Measurements from ENCODE around the gene IL1RN.
A peak's percentile ranks its signal among the peaks of the same experiment; 100 is the strongest.

IL1RN gene

DNA sequence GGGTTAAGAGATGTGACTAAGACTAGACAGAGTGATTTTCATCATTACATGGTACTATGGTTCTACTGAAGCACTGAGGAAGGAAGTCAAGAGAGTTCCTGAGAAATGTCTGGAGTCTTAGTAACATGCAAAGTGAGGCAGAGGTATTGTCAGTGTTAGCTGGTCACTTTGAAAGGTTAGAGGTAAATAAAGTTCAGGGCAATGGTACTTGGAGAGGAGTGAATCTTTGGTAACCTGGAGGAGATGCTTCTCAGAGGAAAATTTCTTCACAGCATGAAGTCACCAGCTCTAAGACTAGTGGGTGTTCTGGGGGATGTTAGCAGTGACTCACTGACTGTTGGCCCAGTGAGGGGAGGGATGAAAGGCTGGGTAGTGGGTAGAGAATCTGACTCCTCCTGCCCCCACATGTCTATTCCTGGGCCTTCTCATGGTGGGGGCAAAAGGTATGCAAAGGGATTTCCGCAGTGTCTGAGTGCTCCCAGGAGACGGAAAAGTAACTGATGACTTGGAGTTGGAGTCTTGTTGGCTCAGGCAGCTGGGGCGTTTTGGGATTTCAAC lies 23.3 kb upstream of the IL1RN start:
- H3K4ac ChIP-seq (ENCODE audit: low read depth in 1 of 2, low read length in 2 of 2), result no peak overlapping the region
- no peak overlapping the region for H2BK12ac ChIP-seq (ENCODE audit: low read length in 2 of 2)
- no peak overlapping the region for H3K23ac ChIP-seq (ENCODE audit: low read length in 2 of 2)
- H3K27ac ChIP-seq (ENCODE audit: low read length, poor library complexity, severe bottlenecking), result no peak overlapping the region
- 61% methylated on average over 3 of the region's 3 CpGs for WGBS
- H3K4me2 ChIP-seq (ENCODE audit: low read length, poor library complexity, severe bottlenecking), result no peak overlapping the region
- no peak overlapping the region for H2BK5ac ChIP-seq (ENCODE audit: low read depth, low read length, poor library complexity, severe bottlenecking)
- no peak overlapping the region for H3K14ac ChIP-seq (ENCODE audit: low read length in 2 of 2)
- H4K91ac ChIP-seq (ENCODE audit: low read length), result no peak overlapping the region
- H3K4me1 ChIP-seq (ENCODE audit: control insufficient read depth, insufficient read depth, low read depth, low read length), result no peaks in the 10 kb centered on the region
- H3K9ac ChIP-seq (ENCODE audit: low read length), result peak overlapping the region; percentile 62
- no peak overlapping the region for H2AK5ac ChIP-seq (ENCODE audit: low read length, severe bottlenecking)
- H2BK120ac ChIP-seq (ENCODE audit: low read depth, low read length), result no peak overlapping the region
- no peaks in the 10 kb centered on the region for H3K27me3 ChIP-seq (ENCODE audit: control insufficient read depth in 1 of 2, insufficient read depth in 1 of 2, low read length in 2 of 2)
- H4K8ac ChIP-seq (ENCODE audit: low read length), result no peak overlapping the region
- H3K36me3 ChIP-seq (ENCODE audit: control insufficient read depth in 1 of 2, insufficient read depth in 2 of 2, low read depth in 1 of 2, low read length in 2 of 2), result no peaks in the 10 kb centered on the region
- H3K18ac ChIP-seq (ENCODE audit: low read depth in 1 of 2, low read length in 2 of 2), result no peak overlapping the region
- no peaks in the 10 kb centered on the region for H3K9me3 ChIP-seq (ENCODE audit: control insufficient read depth, low read length)
- H3K79me1 ChIP-seq (replicated peaks; ENCODE audit: low read length, poor library complexity, severe bottlenecking), result no peaks in the 10 kb centered on the region
- H3K4me3 ChIP-seq (ENCODE audit: insufficient read depth in 1 of 2, low read depth in 1 of 2, low read length in 2 of 2), result no peak overlapping the region
- H2BK15ac ChIP-seq (ENCODE audit: low read depth, poor library complexity, severe bottlenecking), result no peak overlapping the region
- no peak for DNase-seq
- H2AFZ ChIP-seq (ENCODE audit: low read depth, low read length), result no peak overlapping the region

DNA sequence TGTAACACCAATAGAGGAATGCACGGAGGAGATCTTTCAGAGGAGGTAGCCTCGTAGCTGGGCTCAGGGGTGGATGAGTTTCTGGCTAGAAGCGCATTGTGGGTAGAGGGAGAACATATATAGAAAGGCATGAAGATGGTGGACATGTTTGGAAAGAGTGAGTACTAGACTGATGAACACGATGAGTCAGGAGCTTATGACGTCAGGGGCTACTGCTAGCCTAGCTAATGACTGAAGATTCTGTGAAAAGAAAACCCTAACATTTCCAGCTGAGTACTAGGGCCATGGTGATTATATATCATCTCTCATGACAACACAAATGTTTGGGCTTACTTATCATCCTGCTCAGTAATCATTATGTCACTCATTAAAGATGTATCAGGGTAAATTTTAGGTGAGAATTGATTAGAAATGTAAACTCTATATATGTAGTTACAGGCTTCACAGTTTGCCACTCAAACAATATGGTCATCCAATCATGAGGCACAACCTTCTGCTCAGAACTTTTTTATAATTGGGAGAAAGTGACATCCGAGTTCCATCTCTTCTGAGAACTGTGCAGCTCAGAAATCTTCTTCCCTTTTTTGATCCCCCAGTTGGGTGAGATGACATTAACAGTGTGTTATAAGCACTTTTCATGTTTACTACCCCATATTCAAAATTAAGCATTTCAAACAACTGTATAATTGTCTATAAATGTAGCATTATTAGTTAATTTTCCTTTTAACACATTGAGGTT lies 22.2 kb upstream of the IL1RN start:
- H3K4me2 ChIP-seq (ENCODE audit: low read length, poor library complexity, severe bottlenecking), result no peak overlapping the region
- H3K79me1 ChIP-seq (replicated peaks; ENCODE audit: low read length, poor library complexity, severe bottlenecking), result no peaks in the 10 kb centered on the region
- WGBS, result 66% methylated on average over 5 of the region's 6 CpGs
- H3K27ac ChIP-seq (ENCODE audit: low read length, poor library complexity, severe bottlenecking), result no peak overlapping the region
- H3K23ac ChIP-seq (ENCODE audit: low read length in 2 of 2), result no peak overlapping the region
- H2BK5ac ChIP-seq (ENCODE audit: low read depth, low read length, poor library complexity, severe bottlenecking), result no peak overlapping the region
- H4K8ac ChIP-seq (ENCODE audit: low read length), result no peak overlapping the region
- peaks cover 0 to 6% of the 10 kb centered on the region in 2 experiments for H3K27me3 ChIP-seq (ENCODE audit: control insufficient read depth in 1 of 2, insufficient read depth in 1 of 2, low read length in 2 of 2)
- no peak overlapping the region for H2AFZ ChIP-seq (ENCODE audit: low read depth, low read length)
- DNase-seq, result peak; percentile 27
- H3K9me3 ChIP-seq (ENCODE audit: control insufficient read depth, low read length), result no peaks in the 10 kb centered on the region
- H2BK12ac ChIP-seq (ENCODE audit: low read length in 2 of 2), result no peak overlapping the region
- no peak overlapping the region for H3K18ac ChIP-seq (ENCODE audit: low read depth in 1 of 2, low read length in 2 of 2)
- no peak overlapping the region for H3K4me3 ChIP-seq (ENCODE audit: insufficient read depth in 1 of 2, low read depth in 1 of 2, low read length in 2 of 2)
- H2BK15ac ChIP-seq (ENCODE audit: low read depth, poor library complexity, severe bottlenecking), result no peak overlapping the region
- no peak overlapping the region for H3K4ac ChIP-seq (ENCODE audit: low read depth in 1 of 2, low read length in 2 of 2)
- no peaks in the 10 kb centered on the region for H3K36me3 ChIP-seq (ENCODE audit: control insufficient read depth in 1 of 2, insufficient read depth in 2 of 2, low read depth in 1 of 2, low read length in 2 of 2)
- no peaks in the 10 kb centered on the region for H3K4me1 ChIP-seq (ENCODE audit: control insufficient read depth, insufficient read depth, low read depth, low read length)
- H4K91ac ChIP-seq (ENCODE audit: low read length), result no peak overlapping the region
- H3K14ac ChIP-seq (ENCODE audit: low read length in 2 of 2), result no peak overlapping the region
- H2BK120ac ChIP-seq (ENCODE audit: low read depth, low read length), result no peak overlapping the region
- H3K9ac ChIP-seq (ENCODE audit: low read length), result peak overlapping the region; percentile 62
- no peak overlapping the region for H2AK5ac ChIP-seq (ENCODE audit: low read length, severe bottlenecking)

DNA sequence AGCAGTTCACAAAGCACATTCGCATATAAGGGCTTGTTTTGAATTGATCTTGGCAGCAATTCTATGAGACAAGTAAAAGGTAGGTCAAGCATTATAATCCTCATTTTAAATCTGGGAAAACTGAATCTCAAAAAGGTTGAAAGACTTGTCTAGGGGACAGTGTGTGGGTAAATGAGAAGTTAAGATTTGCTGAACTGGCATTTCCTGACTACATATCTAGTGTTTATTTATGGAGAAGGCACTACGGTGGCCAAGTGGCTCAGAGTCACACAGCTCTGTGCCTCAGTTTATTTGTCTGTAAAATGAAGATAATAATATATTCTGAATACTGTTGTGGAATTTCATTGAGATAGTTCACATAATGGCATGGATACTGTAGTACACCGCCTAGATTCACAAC lies 16.3 kb upstream of the IL1RN start:
- H3K4me1 ChIP-seq (ENCODE audit: control insufficient read depth, insufficient read depth, low read depth, low read length), result no peaks in the 10 kb centered on the region
- H2BK12ac ChIP-seq (ENCODE audit: low read length in 2 of 2), result no peak overlapping the region
- no peak overlapping the region for H4K91ac ChIP-seq (ENCODE audit: low read length)
- H2BK15ac ChIP-seq (ENCODE audit: low read depth, poor library complexity, severe bottlenecking), result no peak overlapping the region
- no peak overlapping the region for H3K18ac ChIP-seq (ENCODE audit: low read depth in 1 of 2, low read length in 2 of 2)
- H4K8ac ChIP-seq (ENCODE audit: low read length), result no peak overlapping the region
- H3K23ac ChIP-seq (ENCODE audit: low read length in 2 of 2), result no peak overlapping the region
- WGBS, result 94% methylated on average over 3 of the region's 3 CpGs
- no peak overlapping the region for H3K9ac ChIP-seq (ENCODE audit: low read length)
- no peak overlapping the region for H2AK5ac ChIP-seq (ENCODE audit: low read length, severe bottlenecking)
- H2BK120ac ChIP-seq (ENCODE audit: low read depth, low read length), result no peak overlapping the region
- no peak overlapping the region for H3K27ac ChIP-seq (ENCODE audit: low read length, poor library complexity, severe bottlenecking)
- H3K4ac ChIP-seq (ENCODE audit: low read depth in 1 of 2, low read length in 2 of 2), result no peak overlapping the region
- no peaks in the 10 kb centered on the region for H3K9me3 ChIP-seq (ENCODE audit: control insufficient read depth, low read length)
- no peak overlapping the region for H3K14ac ChIP-seq (ENCODE audit: low read length in 2 of 2)
- peaks cover 0 to 48% of the 10 kb centered on the region in 2 experiments for H3K27me3 ChIP-seq (ENCODE audit: control insufficient read depth in 1 of 2, insufficient read depth in 1 of 2, low read length in 2 of 2)
- H2AFZ ChIP-seq (ENCODE audit: low read depth, low read length), result no peak overlapping the region
- H3K4me3 ChIP-seq (ENCODE audit: insufficient read depth in 1 of 2, low read depth in 1 of 2, low read length in 2 of 2), result no peak overlapping the region
- no peaks in the 10 kb centered on the region for H3K79me1 ChIP-seq (replicated peaks; ENCODE audit: low read length, poor library complexity, severe bottlenecking)
- H2BK5ac ChIP-seq (ENCODE audit: low read depth, low read length, poor library complexity, severe bottlenecking), result no peak overlapping the region
- H3K4me2 ChIP-seq (ENCODE audit: low read length, poor library complexity, severe bottlenecking), result no peak overlapping the region
- H3K36me3 ChIP-seq (ENCODE audit: control insufficient read depth in 1 of 2, insufficient read depth in 2 of 2, low read depth in 1 of 2, low read length in 2 of 2), result no peaks in the 10 kb centered on the region
- DNase-seq, result no peak

DNA sequence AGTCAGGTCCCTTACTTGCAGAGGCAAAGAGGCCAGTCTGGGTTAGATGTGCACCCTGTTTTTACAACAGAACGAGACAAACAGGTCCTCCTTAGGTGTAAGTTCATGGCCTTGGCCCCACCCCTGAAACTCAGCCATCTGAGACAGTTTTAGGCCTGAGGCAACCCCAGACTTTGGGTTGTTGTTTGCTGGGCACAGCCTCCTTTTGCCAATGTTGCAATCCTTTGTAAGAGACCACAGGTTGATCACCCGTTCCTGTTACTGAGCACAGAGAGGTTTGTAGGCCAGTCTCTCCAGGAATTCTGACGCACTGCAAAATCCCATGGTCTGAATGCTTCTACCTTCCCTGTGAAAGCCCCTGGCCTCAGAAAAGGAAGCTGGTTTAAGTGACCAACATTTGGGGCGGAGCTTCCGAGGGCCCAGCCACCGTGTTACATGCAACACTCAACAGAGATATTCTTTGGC lies 15.5 kb upstream of the IL1RN start:
- no peak overlapping the region for H2BK120ac ChIP-seq (ENCODE audit: low read depth, low read length)
- no peak overlapping the region for H3K9ac ChIP-seq (ENCODE audit: low read length)
- no peak for DNase-seq
- H4K8ac ChIP-seq (ENCODE audit: low read length), result no peak overlapping the region
- no peak overlapping the region for H3K18ac ChIP-seq (ENCODE audit: low read depth in 1 of 2, low read length in 2 of 2)
- 78% methylated on average over 3 of the region's 6 CpGs for WGBS
- H3K23ac ChIP-seq (ENCODE audit: low read length in 2 of 2), result no peak overlapping the region
- no peak overlapping the region for H4K91ac ChIP-seq (ENCODE audit: low read length)
- H3K79me1 ChIP-seq (replicated peaks; ENCODE audit: low read length, poor library complexity, severe bottlenecking), result no peaks in the 10 kb centered on the region
- H2BK5ac ChIP-seq (ENCODE audit: low read depth, low read length, poor library complexity, severe bottlenecking), result no peak overlapping the region
- H2BK15ac ChIP-seq (ENCODE audit: low read depth, poor library complexity, severe bottlenecking), result no peak overlapping the region
- no peak overlapping the region for H2AFZ ChIP-seq (ENCODE audit: low read depth, low read length)
- H3K4me2 ChIP-seq (ENCODE audit: low read length, poor library complexity, severe bottlenecking), result no peak overlapping the region
- no peak overlapping the region for H3K4me3 ChIP-seq (ENCODE audit: insufficient read depth in 1 of 2, low read depth in 1 of 2, low read length in 2 of 2)
- H3K4ac ChIP-seq (ENCODE audit: low read depth in 1 of 2, low read length in 2 of 2), result no peak overlapping the region
- H3K27me3 ChIP-seq (ENCODE audit: control insufficient read depth in 1 of 2, insufficient read depth in 1 of 2, low read length in 2 of 2), result peaks cover 0 to 54% of the 10 kb centered on the region in 2 experiments
- H3K14ac ChIP-seq (ENCODE audit: low read length in 2 of 2), result no peak overlapping the region
- no peaks in the 10 kb centered on the region for H3K9me3 ChIP-seq (ENCODE audit: control insufficient read depth, low read length)
- peaks cover under 1% of the 10 kb centered on the region for H3K4me1 ChIP-seq (ENCODE audit: control insufficient read depth, insufficient read depth, low read depth, low read length)
- H2AK5ac ChIP-seq (ENCODE audit: low read length, severe bottlenecking), result no peak overlapping the region
- H3K27ac ChIP-seq (ENCODE audit: low read length, poor library complexity, severe bottlenecking), result no peak overlapping the region
- no peak overlapping the region for H2BK12ac ChIP-seq (ENCODE audit: low read length in 2 of 2)
- H3K36me3 ChIP-seq (ENCODE audit: control insufficient read depth in 1 of 2, insufficient read depth in 2 of 2, low read depth in 1 of 2, low read length in 2 of 2), result no peaks in the 10 kb centered on the region

Measured in mesenchymal stem cell (in vitro differentiated cells and primary cell).